Cortex of kidney (tissue), 1 donor: ENCODE measurements around the gene UBAC1.

Experiments used
- DNase-seq: peaks from one replicate; lab custom pipeline; 2025; lab: John Stamatoyannopoulos, UW

Gene UBAC1

GRCh38 chr9:135961277-135961715 is at the start of gene UBAC1:
Gene UBAC1, minus strand, starts transcription at chr9:135961373. Its CDS starts 211 bp downstream, at chr9:135961162.
- DNase-seq, result peak; percentile 53

GRCh38 chr9:136010615-136011361 is 49.6 kb upstream of the UBAC1 start:
- no peak for DNase-seq

GRCh38 chr9:136010176-136010575 is 49.0 kb upstream of the UBAC1 start:
- DNase-seq, result no peak

- DNase-seq, result no peak
These were observed 48.3 kb upstream of the UBAC1 start for GRCh38 chr9:136009516-136009915.

GRCh38 chr9:136008693-136008997 is 47.5 kb upstream of the UBAC1 start:
- DNase-seq, result no peak

GRCh38 chr9:136007934-136008692 is 46.9 kb upstream of the UBAC1 start:
- no peak for DNase-seq

- DNase-seq, result no peak
These were observed 46.2 kb upstream of the UBAC1 start for GRCh38 chr9:136007276-136007933.

GRCh38 chr9:136006169-136006568 is 45.0 kb upstream of the UBAC1 start:
- DNase-seq, result no peak

GRCh38 chr9:136004712-136005111 is 43.5 kb upstream of the UBAC1 start:
- DNase-seq, result no peak

- DNase-seq, result no peak
These were observed 43.0 kb upstream of the UBAC1 start for GRCh38 chr9:136004219-136004618.

- DNase-seq, result no peak
These were observed 42.4 kb upstream of the UBAC1 start for GRCh38 chr9:136003411-136004218.

- no peak for DNase-seq
These were observed 41.7 kb upstream of the UBAC1 start for GRCh38 chr9:136002881-136003280.

- DNase-seq, result no peak
These were observed 41.0 kb upstream of the UBAC1 start for GRCh38 chr9:136002215-136002614.

- DNase-seq, result no peak
These were observed 40.1 kb upstream of the UBAC1 start for GRCh38 chr9:136001231-136001630.

GRCh38 chr9:135998410-135999071 is 37.4 kb upstream of the UBAC1 start:
- no peak for DNase-seq

GRCh38 chr9:135998016-135998380 is 36.8 kb upstream of the UBAC1 start:
- no peak for DNase-seq

- no peak for DNase-seq
These were observed 36.2 kb upstream of the UBAC1 start for GRCh38 chr9:135997090-135998015.

GRCh38 chr9:135995816-135996215 is 34.6 kb upstream of the UBAC1 start:
- no peak for DNase-seq

- no peak for DNase-seq
These were observed 33.5 kb upstream of the UBAC1 start for GRCh38 chr9:135994501-135995192.
